OCI-M2 (cell line): ENCODE data around the gene ADAMTS17.

Experiments used
- DNase-seq: peaks from one replicate; lab custom pipeline; 2025; ENCODE audit not compliant: unreplicated experiment; lab: John Stamatoyannopoulos, UW

ADAMTS17 gene

DNA sequence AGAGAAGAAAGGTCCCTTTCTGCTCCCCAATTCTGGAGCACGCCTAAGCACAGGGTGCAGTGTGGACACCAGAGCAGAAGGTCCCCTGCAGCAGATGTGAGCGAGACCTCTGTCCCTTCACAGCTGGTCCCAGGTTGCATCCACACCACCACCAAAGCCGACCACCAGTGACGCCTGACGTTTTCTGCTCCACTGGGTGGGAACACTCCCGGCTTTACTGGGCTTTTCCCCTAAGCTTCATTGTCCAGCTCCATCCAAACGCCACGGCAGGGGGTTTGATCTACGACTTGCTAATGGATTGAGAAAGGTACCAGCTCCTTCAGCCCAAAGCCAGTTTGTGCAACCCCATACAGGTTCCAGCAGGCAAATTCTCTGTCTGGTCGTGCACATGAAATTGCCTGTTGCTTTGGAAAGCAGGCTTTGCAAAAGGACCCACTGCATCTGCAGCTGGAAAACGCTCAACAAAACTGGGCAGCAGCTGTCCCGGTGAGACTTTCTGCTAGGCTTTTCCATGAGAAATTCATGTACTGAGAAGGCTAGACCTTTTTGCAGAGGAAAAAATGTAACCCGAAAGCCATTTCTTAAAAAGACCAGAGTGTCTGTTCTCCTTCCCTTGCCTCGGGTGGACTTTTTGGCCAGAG is 31.1 kb downstream of the ADAMTS17 start:
- DNase-seq = no peak

DNA sequence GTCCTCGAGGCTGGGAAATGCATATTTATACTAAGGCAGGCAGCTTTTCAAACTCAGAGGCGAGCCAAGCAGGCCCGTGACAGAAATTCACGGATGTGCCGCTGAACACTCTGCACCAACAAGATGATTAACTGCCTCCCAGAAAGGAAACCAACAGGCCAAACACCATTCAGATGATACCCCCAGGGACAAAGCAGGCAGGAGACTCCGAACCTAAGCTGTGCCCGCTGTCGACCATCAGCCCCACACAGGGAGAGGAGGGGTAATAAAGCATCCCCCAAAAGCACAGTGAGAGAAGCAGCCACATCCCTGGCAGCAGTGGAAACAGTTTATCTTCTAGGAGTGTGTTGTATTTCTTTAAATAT is 31.8 kb downstream of the ADAMTS17 start:
- no peak for DNase-seq

DNA sequence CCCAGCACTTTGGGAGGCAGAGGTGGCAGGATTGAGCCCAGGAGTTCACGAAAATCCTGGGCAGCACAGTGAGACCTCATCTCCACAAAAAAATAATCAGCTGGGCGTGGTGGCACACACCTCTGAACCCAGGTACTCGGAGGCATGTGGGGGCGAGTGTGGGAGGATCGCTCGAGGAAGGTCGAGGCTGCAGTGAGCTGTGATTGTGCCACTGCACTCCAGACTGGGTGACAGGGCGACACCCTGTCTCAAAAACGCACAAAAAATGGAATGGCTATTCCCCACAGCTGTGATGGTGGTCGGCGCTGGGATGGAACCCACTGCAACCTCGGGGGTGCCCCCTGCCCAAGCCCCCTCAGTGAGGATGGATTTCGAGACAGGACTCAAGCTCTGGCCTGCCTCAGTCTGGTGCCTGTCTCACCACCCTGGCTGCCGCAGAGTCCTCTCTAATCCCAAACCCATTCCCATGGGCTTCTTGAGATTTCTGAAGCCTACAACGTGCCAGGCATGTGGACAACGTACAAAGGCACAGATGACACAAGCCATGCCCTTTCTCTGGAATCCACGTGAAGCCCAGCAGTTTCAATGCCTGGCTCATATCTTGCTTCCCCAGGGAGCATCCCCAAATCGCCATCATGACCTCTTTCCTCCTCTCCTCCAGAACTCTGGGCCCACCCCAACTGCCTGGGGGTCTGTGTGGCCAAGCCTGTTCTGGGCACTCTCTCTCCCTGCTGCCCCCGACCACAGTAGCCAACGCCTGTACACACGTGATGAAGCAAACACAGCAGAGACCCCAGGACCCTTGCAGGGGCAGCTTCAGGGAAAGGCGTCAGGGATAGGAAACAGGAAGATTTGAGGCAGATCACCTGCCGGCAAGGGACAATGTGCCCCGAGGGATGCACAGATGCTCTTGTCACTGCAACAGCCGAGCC is 32.4 kb downstream of the ADAMTS17 start:
- no peak for DNase-seq

DNA sequence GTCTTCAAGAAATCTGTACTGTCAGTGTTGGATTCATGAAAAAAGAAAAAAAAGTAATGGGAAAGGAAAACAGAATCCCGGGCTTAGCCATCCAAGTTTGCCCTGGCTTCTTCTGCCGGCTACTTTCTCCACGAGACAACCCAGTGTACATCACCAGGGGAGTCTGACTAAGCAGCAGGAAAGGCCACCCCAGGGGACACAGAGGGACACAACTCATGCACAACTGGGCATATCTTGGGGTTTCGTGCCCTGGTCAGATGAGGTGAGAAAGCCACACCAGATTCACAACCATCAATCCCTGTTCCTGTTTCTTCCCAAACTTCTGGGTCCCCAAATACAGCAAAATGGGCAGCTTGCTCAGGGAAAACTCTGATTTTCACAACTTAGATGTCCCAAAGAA is 33.2 kb downstream of the ADAMTS17 start:
- DNase-seq = no peak

DNA sequence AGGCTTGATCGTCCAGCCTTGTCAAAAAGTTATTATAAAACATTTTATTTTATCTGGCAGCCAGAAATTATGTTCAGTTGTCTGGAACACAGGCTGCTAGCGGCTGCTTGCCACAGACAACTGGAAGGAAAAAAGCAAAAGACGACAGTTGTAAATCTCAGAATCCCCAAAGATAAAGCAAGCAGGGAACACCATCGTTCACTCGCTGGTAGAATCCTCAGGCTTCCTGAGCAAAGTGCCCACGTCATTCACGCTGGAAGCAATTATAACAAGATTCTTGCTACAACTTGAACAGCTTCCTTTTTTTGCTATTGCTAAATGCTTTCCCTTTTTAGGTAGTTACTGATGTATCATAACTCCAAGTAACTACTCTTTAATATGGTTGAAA is 33.6 kb downstream of the ADAMTS17 start:
- no peak for DNase-seq

DNA sequence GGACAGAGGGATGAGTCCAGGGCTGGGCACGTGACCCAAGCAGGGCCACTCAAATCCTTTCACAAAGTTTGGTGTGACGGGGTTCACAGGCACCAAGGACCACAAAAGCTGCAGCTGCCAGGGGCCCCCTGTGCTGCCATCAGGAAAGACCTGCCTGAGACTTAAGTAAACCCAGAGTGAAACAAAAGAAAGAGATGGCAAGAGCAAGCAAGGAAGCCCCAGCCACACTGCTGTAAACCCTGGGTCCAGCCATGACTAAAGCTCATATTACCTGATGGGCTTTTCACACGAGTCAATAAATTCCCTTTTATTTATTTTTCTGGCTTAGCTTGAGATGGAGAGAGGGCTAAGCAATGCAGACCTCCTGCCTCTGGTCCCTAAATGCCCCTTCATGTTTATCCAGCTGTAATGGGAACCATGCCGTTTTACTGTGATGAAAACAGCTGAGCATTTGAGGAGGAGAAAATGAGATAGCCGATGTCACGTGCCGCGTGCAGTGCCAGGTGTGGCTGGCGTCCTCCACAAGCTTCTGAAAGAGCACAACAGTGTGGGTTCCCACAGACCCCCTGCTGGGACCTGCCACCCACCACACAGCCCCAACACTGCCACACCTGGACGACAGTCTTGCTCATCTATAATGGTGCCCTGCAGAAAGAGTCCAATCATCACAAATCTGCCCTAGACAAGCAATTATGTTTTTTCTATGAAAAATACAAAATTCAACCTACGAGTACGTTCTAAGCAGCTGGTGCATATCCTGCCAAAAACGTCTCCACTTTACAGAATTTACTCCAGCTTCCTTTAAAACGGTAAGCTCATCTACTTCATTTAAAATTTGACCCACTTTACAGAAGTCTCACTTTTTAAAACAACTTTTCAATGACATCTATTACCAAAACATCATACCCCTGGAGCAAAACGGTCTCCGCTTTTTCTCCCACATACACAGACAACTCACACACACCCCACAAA is 34.2 kb downstream of the ADAMTS17 start:
- no peak for DNase-seq

DNA sequence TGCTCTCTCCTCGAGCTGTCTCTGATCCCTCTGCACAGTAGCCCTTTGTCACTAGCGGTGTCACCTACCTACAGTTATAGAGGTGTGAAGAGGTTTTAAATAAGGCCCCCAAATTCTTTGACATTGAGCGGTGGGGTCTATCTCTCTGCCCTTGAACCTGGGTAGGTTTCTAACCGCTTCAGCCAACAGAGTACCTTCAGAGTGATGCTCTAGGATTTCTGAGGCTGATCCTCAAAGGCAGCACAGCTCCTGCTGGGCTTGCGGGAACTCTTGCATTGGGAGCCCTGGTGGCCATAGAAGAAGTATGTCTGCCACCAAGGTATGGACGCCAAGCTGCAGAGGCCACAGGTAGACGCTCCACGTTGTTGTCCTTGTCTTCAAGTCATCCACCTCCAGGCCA is 35.7 kb downstream of the ADAMTS17 start:
- no peak for DNase-seq

DNA sequence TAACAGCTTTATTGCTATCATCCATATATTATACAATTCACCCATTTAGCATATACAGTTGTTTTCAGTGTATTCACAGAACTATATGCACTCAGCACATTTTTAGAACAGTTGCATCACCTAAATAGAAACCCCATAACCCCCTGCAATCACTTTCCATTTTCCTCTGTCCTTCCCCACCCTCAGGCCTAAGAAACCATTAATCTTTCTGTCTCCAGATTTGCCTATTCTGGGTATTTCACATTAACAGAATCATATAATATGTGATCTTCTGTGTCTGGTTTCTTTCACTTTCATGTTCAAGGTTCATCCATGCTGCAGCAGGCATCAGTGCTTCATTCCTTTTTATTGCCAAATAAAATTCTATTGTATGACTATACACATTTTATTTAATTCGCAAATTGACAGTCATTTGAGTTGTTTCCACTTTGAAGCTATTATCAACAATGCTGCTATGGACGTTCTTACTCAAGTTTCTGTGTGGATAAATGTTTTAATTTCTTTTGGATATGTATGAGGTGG is 39.8 kb downstream of the ADAMTS17 start:
- no peak for DNase-seq

DNA sequence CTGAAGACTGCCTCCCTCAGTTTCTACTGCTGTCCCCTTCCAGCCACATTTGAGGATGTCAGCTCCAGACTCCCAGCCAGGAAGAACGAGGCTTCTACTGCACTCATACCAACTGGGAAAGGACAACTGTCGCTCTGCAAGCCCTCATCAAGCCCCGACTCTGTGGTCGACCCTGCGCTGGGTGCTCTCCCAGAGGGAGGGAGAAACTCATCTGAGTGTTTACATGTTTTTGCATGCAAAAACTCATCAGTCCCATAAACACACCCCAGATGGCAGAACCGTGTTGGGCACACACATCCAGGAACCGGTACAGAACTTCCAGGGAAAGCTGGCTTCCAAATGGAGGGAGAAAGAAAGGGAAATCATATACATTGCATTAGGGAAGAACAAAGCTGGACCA is 43.5 kb downstream of the ADAMTS17 start:
- no peak for DNase-seq

DNA sequence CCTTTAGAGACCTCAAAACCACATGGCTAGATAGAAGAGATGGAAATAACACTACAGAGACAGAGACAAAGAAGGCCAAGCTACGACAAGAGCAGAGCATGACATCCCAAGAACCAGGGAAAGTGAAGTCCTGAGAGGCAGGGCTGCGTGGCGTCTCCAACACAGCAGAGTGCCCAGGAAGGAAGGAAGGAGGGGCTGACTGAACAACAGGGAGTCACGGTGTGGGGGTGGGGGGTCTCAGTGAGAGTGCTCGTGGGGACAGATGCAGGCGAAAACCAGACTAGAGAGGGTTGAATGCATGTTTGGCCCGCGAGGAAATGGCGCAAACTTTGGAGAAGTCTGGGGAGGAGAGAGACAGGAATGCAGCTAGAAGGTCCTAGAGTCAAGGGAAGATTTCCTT is 44.0 kb downstream of the ADAMTS17 start:
- no peak for DNase-seq

DNA sequence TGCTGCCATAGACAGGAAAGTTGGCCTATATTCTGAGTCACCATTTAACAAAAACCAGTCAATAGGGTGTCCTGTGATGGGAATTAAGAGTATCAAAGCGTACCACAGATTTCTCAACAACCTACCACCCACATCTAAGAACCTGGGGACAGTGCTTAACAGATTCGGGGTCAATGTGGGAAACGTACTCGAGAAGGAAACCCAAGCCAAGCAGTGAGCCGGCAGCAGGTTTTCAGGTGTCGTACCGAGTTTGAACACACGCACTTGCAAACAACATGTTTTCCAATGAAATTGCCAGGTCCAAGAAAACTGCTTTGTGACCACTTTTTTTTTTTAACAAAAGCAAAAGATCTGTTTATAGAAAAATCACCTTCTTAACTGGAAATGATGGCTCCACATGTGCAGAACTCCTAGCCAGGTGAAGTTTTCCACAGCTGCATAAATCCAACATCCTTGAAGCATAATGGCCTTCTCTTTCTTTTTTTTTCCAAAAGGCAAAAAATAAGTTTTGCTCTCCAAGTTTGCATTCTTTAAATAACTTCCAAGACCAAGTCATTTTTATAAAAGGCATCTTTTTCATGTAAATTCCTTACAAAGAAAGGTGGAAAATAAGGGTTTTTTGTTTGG is 45.7 kb downstream of the ADAMTS17 start:
- DNase-seq = no peak

DNA sequence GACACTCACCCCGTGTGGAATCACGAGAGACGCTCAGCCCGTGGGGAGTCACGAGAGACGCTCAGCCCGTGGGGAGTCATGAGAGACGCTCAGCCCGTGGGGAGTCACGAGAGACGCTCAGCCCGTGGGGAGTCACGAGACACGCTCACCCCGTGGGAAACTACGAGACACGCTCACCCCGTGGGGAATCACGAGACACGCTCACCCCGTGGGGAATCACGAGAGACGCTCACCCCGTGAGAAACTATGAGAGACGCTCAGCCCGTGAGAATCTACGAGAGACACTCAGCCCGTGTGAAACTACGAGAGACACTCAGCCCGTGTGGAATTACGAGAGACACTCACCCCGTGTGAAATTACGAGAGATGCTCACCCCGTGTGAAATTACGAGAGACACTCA is 49.8 kb downstream of the ADAMTS17 start:
- DNase-seq = no peak

DNA sequence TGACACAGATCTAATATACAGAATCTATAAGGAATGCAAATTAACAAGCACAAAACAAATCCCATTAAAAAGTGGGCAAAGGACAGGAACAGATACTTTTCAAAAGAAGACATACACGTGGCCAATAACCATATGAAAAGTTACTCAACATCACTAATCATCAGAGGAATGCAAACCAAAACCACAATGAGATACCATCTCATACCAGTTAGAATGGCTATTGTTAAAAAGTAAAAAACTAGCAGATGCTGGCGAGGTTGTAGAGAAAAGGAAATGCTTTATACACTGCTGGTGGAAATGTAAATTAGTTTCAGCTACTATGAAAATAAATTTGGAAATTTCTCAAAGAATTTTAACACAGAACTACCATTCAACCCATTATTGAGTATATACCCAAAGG is 50.7 kb downstream of the ADAMTS17 start:
- DNase-seq = no peak

DNA sequence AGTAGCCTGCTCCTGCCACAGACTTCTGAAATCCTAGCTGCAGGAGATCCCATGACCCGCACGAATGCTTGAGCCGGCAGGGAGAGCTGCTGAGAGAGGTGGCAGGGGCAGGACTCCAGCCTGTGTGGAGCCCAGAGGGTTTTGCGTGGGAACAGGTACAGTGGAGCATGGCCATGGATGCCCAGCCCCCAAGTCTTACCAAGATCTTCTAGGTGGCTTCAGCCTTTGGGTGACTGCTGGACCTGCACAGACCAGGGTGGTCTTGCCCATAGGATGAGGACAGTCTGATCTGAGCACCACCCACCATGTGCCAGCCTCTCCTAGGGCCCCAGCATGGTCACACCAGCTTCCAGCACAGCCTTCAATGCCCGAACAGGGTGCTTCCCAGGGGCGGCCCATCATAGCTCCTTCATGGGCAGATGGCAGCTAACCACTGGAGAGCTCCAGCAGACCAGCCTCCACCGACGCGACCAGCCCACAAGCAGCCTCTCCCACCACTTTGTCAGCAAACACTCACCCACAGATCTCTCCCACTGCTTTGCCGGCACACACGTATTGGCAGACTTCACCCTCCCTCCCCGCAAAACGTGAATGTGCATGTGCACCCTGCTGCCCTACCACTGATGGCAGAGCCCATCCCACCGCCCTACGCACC is 56.0 kb downstream of the ADAMTS17 start:
- DNase-seq = no peak

DNA sequence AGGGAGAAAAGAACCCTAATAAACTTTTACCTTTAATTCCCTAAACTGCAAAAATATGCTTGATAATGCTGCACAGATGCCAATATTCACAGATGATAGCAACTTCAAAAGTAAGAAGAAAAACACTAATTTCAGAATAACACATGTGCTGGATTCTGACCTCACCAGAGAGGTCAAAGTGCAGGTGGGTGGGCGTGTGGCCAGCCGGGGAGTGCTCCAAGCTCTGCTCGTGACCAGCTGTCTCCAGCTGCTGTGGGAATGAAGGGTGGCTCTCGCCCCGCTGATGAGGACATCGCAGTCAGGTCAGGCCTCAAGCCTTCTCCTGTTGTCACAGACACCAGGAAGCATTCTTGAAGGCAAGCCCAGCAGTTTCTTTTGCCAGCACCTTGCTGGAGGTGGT is 57.1 kb downstream of the ADAMTS17 start:
- no peak for DNase-seq

DNA sequence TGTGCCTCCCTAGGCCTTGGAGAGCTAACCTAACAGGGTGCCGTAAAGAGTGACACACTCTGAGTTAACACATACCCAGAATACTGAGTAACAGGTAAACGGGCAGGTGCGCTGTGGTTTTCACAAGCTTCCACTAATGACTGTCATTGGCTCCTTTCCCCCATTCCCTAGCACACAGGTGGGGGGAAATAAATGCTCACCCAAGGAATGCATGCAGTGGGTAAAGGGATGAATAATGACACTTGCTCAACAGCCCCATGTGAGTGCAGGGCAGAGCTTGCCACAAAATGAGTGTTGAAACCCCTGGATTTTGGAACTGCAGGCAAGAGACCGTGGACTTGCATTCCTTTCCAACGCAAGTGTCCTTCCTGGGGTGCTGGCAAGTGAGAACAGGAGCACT is 57.6 kb downstream of the ADAMTS17 start:
- no peak for DNase-seq

DNA sequence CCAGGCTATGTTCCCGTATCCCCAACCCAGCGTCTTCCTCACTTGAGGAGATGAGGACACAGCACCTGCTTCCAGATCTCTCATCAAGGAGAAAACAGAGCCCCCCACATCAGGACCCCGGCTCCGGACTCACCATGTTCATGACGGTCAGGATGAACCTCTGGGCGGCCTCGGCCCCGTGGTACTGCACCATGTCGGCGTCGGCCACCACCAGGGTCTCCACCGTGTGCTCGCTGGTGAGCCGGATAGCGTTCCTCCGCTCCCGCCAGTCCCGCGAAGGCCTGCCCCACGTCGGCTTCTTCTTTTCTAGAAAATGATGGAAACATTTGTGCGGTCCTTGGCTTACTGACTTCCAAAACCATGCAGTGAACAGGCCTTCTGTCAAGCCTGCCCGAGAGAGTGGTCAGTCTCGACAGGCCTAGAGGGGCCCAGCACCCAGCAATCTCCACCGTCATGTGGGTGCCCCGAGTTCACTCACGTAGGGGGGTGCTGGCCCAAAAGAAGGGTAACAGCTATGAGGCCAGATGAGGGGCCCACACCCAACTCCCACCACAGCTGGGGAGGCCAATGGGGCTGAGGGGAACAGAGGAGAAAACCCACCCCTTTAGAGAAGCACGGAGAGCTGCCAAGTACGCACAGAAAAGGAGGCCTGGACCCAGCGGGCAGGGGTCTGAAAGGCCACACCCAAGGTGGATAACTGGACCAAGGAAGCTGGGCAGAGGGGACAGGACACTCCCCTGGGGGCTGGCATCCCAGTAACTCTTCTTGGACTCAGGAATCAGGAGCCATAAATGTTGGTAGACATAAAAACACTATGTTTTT is 60.5 kb downstream of the ADAMTS17 start:
- DNase-seq = no peak

DNA sequence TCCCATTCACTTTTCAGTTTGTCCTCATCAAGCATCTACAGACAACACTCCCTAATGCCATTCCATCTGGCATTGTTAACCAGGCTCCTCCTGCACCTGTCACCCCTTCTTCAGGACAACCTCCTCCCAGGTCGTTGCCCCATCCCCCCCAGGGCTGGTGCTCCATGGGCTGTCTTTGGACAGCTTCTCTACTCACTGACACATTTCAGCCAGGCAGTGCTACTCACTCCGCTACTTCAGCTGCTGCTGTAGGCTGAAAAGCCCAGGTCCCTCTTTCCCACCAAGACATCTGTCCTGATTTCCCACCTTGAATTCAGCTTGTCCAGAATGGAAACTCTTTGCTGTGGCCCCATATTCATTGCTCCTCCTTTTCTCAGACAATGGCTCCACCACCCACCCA is 61.9 kb downstream of the ADAMTS17 start:
- DNase-seq = no peak

DNA sequence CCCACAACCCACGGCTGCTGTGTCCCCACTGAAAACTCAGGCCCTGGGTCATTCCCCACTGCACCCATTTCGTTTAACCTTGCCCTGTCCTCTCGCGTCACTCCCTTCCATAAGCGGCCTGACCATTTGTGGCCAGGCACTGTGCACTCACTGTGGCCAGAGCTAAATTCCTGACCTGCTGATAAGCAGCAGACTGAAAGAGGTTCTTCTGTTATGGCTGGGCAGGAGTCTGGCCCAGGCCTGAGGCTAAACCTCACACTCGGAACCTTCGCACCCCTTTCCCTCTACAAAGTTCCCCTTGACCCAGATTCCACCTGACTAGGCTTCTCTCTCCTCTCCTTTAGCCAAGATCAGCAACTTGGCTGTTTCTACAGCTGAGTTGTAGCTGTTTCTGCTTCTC is 62.3 kb downstream of the ADAMTS17 start:
- DNase-seq = no peak
